HG03354 (cell line): ENCODE measurements around the gene RPLP1.

Source experiments
- ATAC-seq: cut with Tn5 transposase; IDR thresholded peaks from one replicate; pipeline ENCODE4 v1.9.1; 2021; ENCODE audit warnings: mild to moderate bottlenecking; ENCODE audit not compliant: unreplicated experiment, poor library complexity, severe bottlenecking

The RPLP1 gene

GRCh38 chr15:69466733-69467132 lies 14.1 kb downstream of the RPLP1 start:
- no peak for ATAC-seq

- no peak for ATAC-seq
These were observed 15.0 kb downstream of the RPLP1 start for GRCh38 chr15:69467636-69468035.

- no peak for ATAC-seq
These were observed 15.9 kb downstream of the RPLP1 start for GRCh38 chr15:69468241-69469121.

GRCh38 chr15:69469467-69470201 lies 17.0 kb downstream of the RPLP1 start:
- no peak for ATAC-seq

GRCh38 chr15:69472046-69472445 lies 19.4 kb downstream of the RPLP1 start:
- ATAC-seq: no peak

GRCh38 chr15:69472562-69472961 lies 19.9 kb downstream of the RPLP1 start:
- ATAC-seq: no peak

GRCh38 chr15:69474291-69474690 lies 21.7 kb downstream of the RPLP1 start:
- ATAC-seq: no peak

GRCh38 chr15:69474846-69475455 lies 22.3 kb downstream of the RPLP1 start:
- no peak for ATAC-seq

- no peak for ATAC-seq
These were observed 23.2 kb downstream of the RPLP1 start for GRCh38 chr15:69475769-69476358.

GRCh38 chr15:69476704-69477473 lies 24.3 kb downstream of the RPLP1 start:
- no peak for ATAC-seq

GRCh38 chr15:69478259-69478781 lies 25.7 kb downstream of the RPLP1 start:
- ATAC-seq: no peak

- no peak for ATAC-seq
These were observed 26.5 kb downstream of the RPLP1 start for GRCh38 chr15:69479081-69479480.

GRCh38 chr15:69479971-69480370 lies 27.4 kb downstream of the RPLP1 start:
- ATAC-seq: no peak

GRCh38 chr15:69480932-69481331 lies 28.3 kb downstream of the RPLP1 start:
- ATAC-seq: no peak

GRCh38 chr15:69482686-69483256 lies 30.2 kb downstream of the RPLP1 start:
- no peak for ATAC-seq

GRCh38 chr15:69484837-69485236 lies 32.2 kb downstream of the RPLP1 start:
- ATAC-seq: no peak

- no peak for ATAC-seq
These were observed 34.0 kb downstream of the RPLP1 start for GRCh38 chr15:69486481-69487110.

- ATAC-seq: no peak
These were observed 36.5 kb downstream of the RPLP1 start for GRCh38 chr15:69489073-69489571.
